ENCODE data around the gene TBP. TPM values are rescaled to one million over a fixed set of nuclear protein-coding genes. Genes with fewer than 3 reads are reported as not detected.

The TBP gene
- total RNA-seq, 1 donor from 2014 or later = 19.3 TPM

GRCh38 chr6:170535004-170535403, 19.2 kb upstream of the TBP start:
- Histone ChIP-seq H2AFZ (ENCODE audit: low read depth, low read length) (no peak overlapping the region), H3K79me2 (ENCODE audit: insufficient read depth, low read length) (peaks cover 26% of the 10 kb centered on the region), H3K4me1 (ENCODE audit: insufficient read depth, low read length) (no peaks in the 10 kb centered on the region), H4K20me1 (ENCODE audit: insufficient read depth, low read length) (peaks cover 48% of the 10 kb centered on the region), H3K9ac (ENCODE audit: low read length) (no peak overlapping the region), H3K36me3 (ENCODE audit: insufficient read depth, low read length) (peaks cover 54% of the 10 kb centered on the region), H3K4me2 (ENCODE audit: low read length) (no peak overlapping the region), H3K9me3 (ENCODE audit: insufficient read depth, low read depth, low read length) (no peaks in the 10 kb centered on the region), H3K27me3 (ENCODE audit: insufficient read depth, low read length) (no peaks in the 10 kb centered on the region), H3K27ac (ENCODE audit: low read depth, low read length) (no peak overlapping the region), H3K4me3 (ENCODE audit: insufficient read depth, low read depth, low read length) (no peak overlapping the region)
- no peak for FAIRE-seq
- H3K27me3 Mint-ChIP-seq (ENCODE audit: low read depth, unreplicated experiment) = no peaks in the 10 kb centered on the region
- no peak overlapping the region for H3K27ac Mint-ChIP-seq (ENCODE audit: unreplicated experiment)
- no peak overlapping the region for H3K4me3 Mint-ChIP-seq (ENCODE audit: unreplicated experiment)
- peaks cover 7% of the 10 kb centered on the region for H3K4me1 Mint-ChIP-seq (ENCODE audit: low read depth, unreplicated experiment)
- TF ChIP-seq CTCF (IDR thresholded peaks at IDR 0.05; ENCODE audit: insufficient read depth, low read depth, low read length) = no peak
- no peak for TF ChIP-seq EZH2 (IDR thresholded peaks at IDR 0.05; ENCODE audit: insufficient read depth, low read length)
- no peak for DNase-seq (ENCODE audit: low read depth)
- H3K9me3 Mint-ChIP-seq (ENCODE audit: unreplicated experiment) = no peaks in the 10 kb centered on the region
- peaks cover 9% of the 10 kb centered on the region for H3K36me3 Mint-ChIP-seq (ENCODE audit: low read depth, unreplicated experiment)

GRCh38 chr6:170536671-170537070, 17.5 kb upstream of the TBP start:
- Histone ChIP-seq H3K4me3 (ENCODE audit: insufficient read depth, low read depth, low read length) (no peak overlapping the region), H2AFZ (ENCODE audit: low read depth, low read length) (no peak overlapping the region), H3K4me2 (ENCODE audit: low read length) (no peak overlapping the region), H3K36me3 (ENCODE audit: insufficient read depth, low read length) (peaks cover 69% of the 10 kb centered on the region), H3K4me1 (ENCODE audit: insufficient read depth, low read length) (no peaks in the 10 kb centered on the region), H3K9ac (ENCODE audit: low read length) (no peak overlapping the region), H3K27ac (ENCODE audit: low read depth, low read length) (no peak overlapping the region), H4K20me1 (ENCODE audit: insufficient read depth, low read length) (peaks cover 65% of the 10 kb centered on the region), H3K79me2 (ENCODE audit: insufficient read depth, low read length) (peaks cover 43% of the 10 kb centered on the region), H3K27me3 (ENCODE audit: insufficient read depth, low read length) (no peaks in the 10 kb centered on the region), H3K9me3 (ENCODE audit: insufficient read depth, low read depth, low read length) (no peaks in the 10 kb centered on the region)
- no peak overlapping the region for H3K4me3 Mint-ChIP-seq (ENCODE audit: unreplicated experiment)
- no peak overlapping the region for H3K27ac Mint-ChIP-seq (ENCODE audit: unreplicated experiment)
- peaks cover 11% of the 10 kb centered on the region for H3K36me3 Mint-ChIP-seq (ENCODE audit: low read depth, unreplicated experiment)
- H3K4me1 Mint-ChIP-seq (ENCODE audit: low read depth, unreplicated experiment) = peaks cover 5% of the 10 kb centered on the region
- H3K27me3 Mint-ChIP-seq (ENCODE audit: low read depth, unreplicated experiment) = no peaks in the 10 kb centered on the region
- H3K9me3 Mint-ChIP-seq (ENCODE audit: unreplicated experiment) = no peaks in the 10 kb centered on the region
- TF ChIP-seq CTCF (IDR thresholded peaks at IDR 0.05; ENCODE audit: insufficient read depth, low read depth, low read length) (no peak), EZH2 (IDR thresholded peaks at IDR 0.05; ENCODE audit: insufficient read depth, low read length) (no peak)
- no peak for FAIRE-seq
- no peak for DNase-seq (ENCODE audit: low read depth)

- Histone ChIP-seq H2AFZ (ENCODE audit: low read depth, low read length) (no peak overlapping the region), H3K9me3 (ENCODE audit: insufficient read depth, low read depth, low read length) (no peaks in the 10 kb centered on the region), H3K36me3 (ENCODE audit: insufficient read depth, low read length) (peaks cover 75% of the 10 kb centered on the region), H3K4me1 (ENCODE audit: insufficient read depth, low read length) (no peaks in the 10 kb centered on the region), H3K4me2 (ENCODE audit: low read length) (no peak overlapping the region), H3K9ac (ENCODE audit: low read length) (no peak overlapping the region), H3K79me2 (ENCODE audit: insufficient read depth, low read length) (peaks cover 49% of the 10 kb centered on the region), H3K27me3 (ENCODE audit: insufficient read depth, low read length) (no peaks in the 10 kb centered on the region), H3K27ac (ENCODE audit: low read depth, low read length) (no peak overlapping the region), H3K4me3 (ENCODE audit: insufficient read depth, low read depth, low read length) (no peak overlapping the region), H4K20me1 (ENCODE audit: insufficient read depth, low read length) (peaks cover 71% of the 10 kb centered on the region)
- no peaks in the 10 kb centered on the region for H3K27me3 Mint-ChIP-seq (ENCODE audit: low read depth, unreplicated experiment)
- no peaks in the 10 kb centered on the region for H3K9me3 Mint-ChIP-seq (ENCODE audit: unreplicated experiment)
- DNase-seq (ENCODE audit: low read depth) (no peak), FAIRE-seq (no peak)
- no peak overlapping the region for H3K4me3 Mint-ChIP-seq (ENCODE audit: unreplicated experiment)
- peaks cover 11% of the 10 kb centered on the region for H3K36me3 Mint-ChIP-seq (ENCODE audit: low read depth, unreplicated experiment)
- TF ChIP-seq EZH2 (IDR thresholded peaks at IDR 0.05; ENCODE audit: insufficient read depth, low read length) = no peak
- TF ChIP-seq CTCF (IDR thresholded peaks at IDR 0.05; ENCODE audit: insufficient read depth, low read depth, low read length) = no peak
- no peak overlapping the region for H3K27ac Mint-ChIP-seq (ENCODE audit: unreplicated experiment)
- H3K4me1 Mint-ChIP-seq (ENCODE audit: low read depth, unreplicated experiment) = peaks cover 5% of the 10 kb centered on the region
These were observed 16.8 kb upstream of the TBP start for GRCh38 chr6:170537329-170537728.

All from astrocyte (in vitro differentiated cells and primary cell).